ENCODE measurements around the gene SUSD3.

The SUSD3 gene

DNA sequence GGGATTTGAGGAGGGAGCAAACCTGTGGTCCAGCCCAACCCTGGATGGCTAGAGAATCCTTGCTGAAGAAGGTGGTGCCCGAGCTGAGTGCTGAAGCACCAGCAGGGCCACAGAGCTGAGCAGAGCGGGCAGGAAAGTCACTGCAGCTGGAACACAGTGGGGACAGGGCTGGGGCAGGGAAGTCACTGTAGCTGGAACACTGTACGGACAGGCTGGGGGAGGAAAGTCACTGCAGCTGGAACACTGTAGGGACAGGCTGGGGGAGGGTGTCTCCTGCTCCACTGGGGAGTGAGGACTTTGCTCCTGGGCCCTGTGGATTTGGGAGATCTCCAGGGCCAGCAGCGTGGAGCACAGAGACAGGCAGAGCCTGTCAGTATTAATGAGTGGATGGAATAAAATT, 9.0 kb upstream of the SUSD3 start:
- ChIA-PET CTCF (no interaction called here), POLR2A (ENCODE audit: low non-redundant PET) (interaction anchor here (0.6 kb wide), 1 partner anchor 69 kb away, joined by 5 read pairs; no protein-coding TSS in a partner anchor)
- TF ChIP-seq, protein P1, sequence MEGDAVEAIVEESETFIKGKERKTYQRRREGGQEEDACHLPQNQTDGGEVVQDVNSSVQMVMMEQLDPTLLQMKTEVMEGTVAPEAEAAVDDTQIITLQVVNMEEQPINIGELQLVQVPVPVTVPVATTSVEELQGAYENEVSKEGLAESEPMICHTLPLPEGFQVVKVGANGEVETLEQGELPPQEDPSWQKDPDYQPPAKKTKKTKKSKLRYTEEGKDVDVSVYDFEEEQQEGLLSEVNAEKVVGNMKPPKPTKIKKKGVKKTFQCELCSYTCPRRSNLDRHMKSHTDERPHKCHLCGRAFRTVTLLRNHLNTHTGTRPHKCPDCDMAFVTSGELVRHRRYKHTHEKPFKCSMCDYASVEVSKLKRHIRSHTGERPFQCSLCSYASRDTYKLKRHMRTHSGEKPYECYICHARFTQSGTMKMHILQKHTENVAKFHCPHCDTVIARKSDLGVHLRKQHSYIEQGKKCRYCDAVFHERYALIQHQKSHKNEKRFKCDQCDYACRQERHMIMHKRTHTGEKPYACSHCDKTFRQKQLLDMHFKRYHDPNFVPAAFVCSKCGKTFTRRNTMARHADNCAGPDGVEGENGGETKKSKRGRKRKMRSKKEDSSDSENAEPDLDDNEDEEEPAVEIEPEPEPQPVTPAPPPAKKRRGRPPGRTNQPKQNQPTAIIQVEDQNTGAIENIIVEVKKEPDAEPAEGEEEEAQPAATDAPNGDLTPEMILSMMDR (conservative IDR thresholded peaks at IDR 0.05; ENCODE audit: low read depth), result no peak
- DNase-seq (ENCODE audit: low spot score), result no peak
- H3K27ac ChIP-seq, result no peak overlapping the region

DNA sequence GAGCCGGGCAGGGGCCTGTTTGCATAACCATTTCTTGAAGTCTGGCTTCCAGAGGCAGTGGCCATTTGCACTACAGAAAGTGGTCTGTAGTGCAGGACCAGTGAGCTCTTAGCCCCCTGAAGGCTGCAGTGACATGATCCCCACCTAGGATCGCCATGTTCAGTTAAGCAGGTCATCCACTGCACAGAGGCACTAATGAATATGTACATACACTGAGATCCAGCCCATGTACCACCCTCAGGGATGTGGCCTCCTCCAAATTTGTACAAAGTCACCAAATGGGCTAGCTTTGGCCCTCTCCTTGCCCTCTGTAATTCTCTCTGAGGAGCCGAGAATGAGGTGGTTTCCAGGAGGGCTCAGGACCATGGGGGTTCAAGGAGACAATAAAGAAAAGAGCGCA, 8.3 kb upstream of the SUSD3 start:
- ChIA-PET CTCF (interaction anchor here (0.6 kb wide), 1 partner anchor 14 kb away, joined by 3 read pairs; no protein-coding TSS in a partner anchor), POLR2A (ENCODE audit: low non-redundant PET) (no interaction called here)
- no peak for DNase-seq (ENCODE audit: low spot score)
- TF ChIP-seq, protein P1 (conservative IDR thresholded peaks at IDR 0.05; ENCODE audit: low read depth), result no peak
- H3K27ac ChIP-seq, result no peak overlapping the region

DNA sequence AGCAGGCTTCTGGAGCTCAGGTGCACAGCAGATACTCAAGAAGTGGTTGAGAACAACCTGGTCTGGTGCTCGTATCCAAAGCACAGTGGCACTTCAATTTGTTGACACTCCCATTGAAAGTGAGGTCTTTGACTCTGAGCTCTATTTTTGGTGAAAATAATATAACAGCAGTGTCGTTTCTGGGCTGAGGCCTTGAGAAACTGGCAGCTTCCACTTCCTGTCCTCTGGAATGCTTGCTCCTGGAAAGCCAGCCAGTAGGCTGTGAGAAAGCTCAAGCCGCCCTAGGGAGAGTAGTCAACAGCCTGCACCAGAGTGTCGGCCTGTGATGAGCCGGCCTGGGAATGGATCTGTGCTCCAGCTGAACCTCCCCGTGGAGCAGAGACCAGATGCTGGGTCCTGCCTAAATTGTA, 6.8 kb upstream of the SUSD3 start:
- TF ChIP-seq, protein P1 (conservative IDR thresholded peaks at IDR 0.05; ENCODE audit: low read depth), result no peak
- DNase-seq (ENCODE audit: low spot score), result no peak
- no peak overlapping the region for H3K27ac ChIP-seq
- CTCF ChIA-PET, result no interaction called here
- POLR2A ChIA-PET (ENCODE audit: low non-redundant PET), result no interaction called here

DNA sequence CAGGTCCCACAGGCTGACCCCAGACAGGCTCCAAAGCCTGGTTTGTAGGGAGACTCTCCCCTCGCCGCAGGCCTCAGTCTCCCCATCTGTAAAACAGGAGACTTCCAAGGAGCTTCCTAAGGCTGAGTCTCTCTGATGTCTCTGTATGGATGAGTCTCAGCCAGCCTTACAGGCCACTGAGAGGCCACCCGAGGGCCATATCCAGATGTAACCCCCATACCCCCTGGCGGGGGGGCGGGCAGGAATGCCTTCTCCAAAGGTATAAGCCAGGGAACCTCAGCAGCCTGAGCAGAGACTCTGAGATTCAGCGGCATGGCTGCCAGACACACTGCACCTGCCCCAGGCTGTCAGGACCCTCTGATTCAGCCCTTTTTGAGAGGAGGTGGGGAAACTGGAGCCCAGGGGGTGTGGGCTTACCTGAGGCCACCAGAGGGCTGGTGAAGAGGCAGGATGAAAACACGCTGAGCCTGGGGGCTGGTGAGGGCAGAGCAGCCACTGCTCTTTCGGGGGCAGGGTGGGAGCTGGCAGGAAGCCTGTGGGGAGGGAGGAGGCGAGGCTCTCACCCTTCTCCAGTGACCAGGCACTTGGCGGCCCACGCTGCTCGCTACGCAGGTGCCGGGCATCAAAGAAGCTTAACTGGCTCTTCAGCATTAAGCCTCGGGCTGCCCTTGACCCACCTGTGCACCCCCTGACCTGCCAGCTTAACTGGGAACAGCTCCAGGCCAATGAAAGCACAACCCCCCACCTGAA, 5.5 kb upstream of the SUSD3 start:
- TF ChIP-seq, protein P1 (conservative IDR thresholded peaks at IDR 0.05; ENCODE audit: low read depth), result no peak
- CTCF ChIA-PET, result interaction anchor here (0.6 to 1.2 kb wide), 3 partner anchors 19 to 424 kb away, joined by 3 to 4 read pairs (median 3); no protein-coding TSS in a partner anchor
- POLR2A ChIA-PET (ENCODE audit: low non-redundant PET), result no interaction called here
- no peak for DNase-seq (ENCODE audit: low spot score)
- H3K27ac ChIP-seq, result no peak overlapping the region

DNA sequence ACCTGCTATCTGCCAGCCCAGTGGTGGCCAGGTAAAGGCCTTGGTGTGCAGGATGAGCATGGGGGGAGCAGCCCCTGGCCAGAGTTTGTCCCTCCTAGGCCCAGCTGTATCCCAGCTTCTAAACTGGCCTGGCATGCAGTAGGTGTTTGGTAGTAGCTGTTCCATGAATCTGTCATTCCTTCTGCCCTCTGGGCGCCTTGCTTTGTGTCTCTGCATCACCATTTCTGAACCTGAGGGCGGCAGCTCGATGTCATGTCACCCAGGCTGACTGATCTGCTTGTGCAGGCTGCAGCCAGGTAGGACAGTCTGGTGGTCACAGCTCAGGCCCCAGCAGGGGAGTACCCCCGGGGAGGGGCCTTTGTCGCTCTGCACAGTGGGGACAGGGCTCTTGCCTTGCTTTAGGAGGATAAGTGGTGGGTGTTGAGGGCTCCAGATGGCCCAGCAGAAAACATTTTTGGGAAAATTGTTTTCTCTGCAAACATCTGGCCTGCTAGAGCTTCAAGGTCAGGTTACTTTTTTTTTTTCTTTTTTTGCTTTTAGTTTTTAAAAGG, 4.6 kb upstream of the SUSD3 start:
- POLR2A ChIA-PET (ENCODE audit: low non-redundant PET), result no interaction called here
- TF ChIP-seq, protein P1 (conservative IDR thresholded peaks at IDR 0.05; ENCODE audit: low read depth), result no peak
- DNase-seq (ENCODE audit: low spot score), result no peak
- no peak overlapping the region for H3K27ac ChIP-seq
- CTCF ChIA-PET, result interaction anchor here (0.5 to 1.8 kb wide), 4 partner anchors 18 to 207 kb away, joined by 3 to 6 read pairs (median 4); no protein-coding TSS in a partner anchor

DNA sequence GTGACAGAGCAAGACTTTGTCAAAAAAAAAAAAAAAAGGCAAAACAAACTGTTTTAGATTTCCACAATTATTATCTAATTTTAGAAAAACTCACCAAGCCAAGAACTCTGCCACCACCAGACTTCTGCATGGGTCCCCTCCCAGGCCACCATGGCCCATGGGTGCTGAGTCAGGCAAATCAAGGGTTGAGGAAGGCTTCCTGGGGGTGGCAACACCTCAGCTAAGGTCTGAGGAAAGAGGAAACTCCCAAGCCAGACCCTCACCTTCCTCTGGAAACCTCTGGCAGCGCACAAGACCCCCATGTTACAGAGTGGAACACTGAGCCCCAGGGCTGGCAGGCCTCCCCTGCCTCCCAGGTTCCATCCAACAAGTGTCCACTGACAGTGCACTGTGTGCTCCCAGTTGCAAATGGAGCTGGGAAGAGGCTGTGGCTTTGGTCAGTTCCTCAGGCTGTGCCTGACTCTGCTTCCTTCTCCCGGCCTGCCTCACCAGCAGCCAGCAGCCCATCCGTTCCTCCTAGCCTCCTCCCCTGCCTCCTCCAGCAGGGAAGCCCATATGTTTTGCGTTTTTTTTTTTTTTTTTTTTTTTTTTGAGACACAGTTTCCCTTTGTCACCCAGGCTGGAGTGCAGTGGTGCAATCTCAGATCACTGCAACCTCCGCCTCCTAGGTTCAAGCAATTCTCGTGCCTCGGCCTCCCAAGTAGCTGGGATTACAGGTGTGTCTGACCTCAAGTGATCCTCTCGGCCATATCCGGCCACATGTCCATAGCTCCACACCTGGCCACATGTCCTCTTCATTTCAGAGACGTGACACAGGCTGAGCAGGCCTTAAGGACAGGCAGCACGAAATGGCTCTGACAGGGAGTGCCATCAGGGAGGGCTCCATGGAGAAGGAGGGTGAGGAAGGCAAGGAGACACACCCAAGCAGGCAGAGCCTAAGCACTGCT, 3.5 kb upstream of the SUSD3 start:
- TF ChIP-seq, protein P1 (conservative IDR thresholded peaks at IDR 0.05; ENCODE audit: low read depth), result no peak
- ChIA-PET POLR2A (ENCODE audit: low non-redundant PET) (interaction anchor here (0.6 kb wide), 1 partner anchor 724 kb away, joined by 4 read pairs; no protein-coding TSS in a partner anchor), CTCF (interaction anchor here (0.7 to 1.8 kb wide), 3 partner anchors 12 to 99 kb away, joined by 3 to 6 read pairs (median 4); no protein-coding TSS in a partner anchor)
- no peak overlapping the region for H3K27ac ChIP-seq
- no peak for DNase-seq (ENCODE audit: low spot score)
